Mesothelial cell of epicardium (in vitro differentiated cells): ENCODE data around the gene DHX32. TPM values are rescaled to one million over a fixed set of nuclear protein-coding genes. Genes with fewer than 3 reads are reported as not detected.

Experiments used
- DNase-seq, 2 experiments: peaks; one replicate each; pipeline ENCODE4 v3.0.0; 2021; ENCODE audit warnings: low spot score in 2 of 2; ENCODE audit not compliant: unreplicated experiment in 2 of 2
- H3K27ac Mint-ChIP-seq: 2 replicates; pipeline ENCODE4 v1.8.0; 2021; ENCODE audit warnings: mixed read lengths
- H3K27me3 Mint-ChIP-seq: 2 replicates; pipeline ENCODE4 v1.8.0; 2021; ENCODE audit warnings: low read depth, mixed read lengths
- H3K36me3 Mint-ChIP-seq: 2 replicates; pipeline ENCODE4 v1.8.0; 2021; ENCODE audit warnings: mixed read lengths
- H3K4me1 Mint-ChIP-seq: 2 replicates; pipeline ENCODE4 v1.8.0; 2021; ENCODE audit warnings: mixed read lengths
- H3K4me3 Mint-ChIP-seq: 2 replicates; pipeline ENCODE4 v1.8.0; 2021; ENCODE audit warnings: mild to moderate bottlenecking, moderate library complexity, mixed read lengths
- H3K9me3 Mint-ChIP-seq: 2 replicates; pipeline ENCODE4 v1.8.0; 2021; ENCODE audit warnings: mixed read lengths
- total RNA-seq: library from RNA; stranded (reverse); gene quantifications from 3 replicates; pipeline ENCODE4 v1.2.1, GENCODE V29; 2021
- TF ChIP-seq, protein P1 (sequence below): fragments of 200-600 bp; sonication (generic); IDR thresholded peaks from one replicate; pipeline ENCODE4 v1.5.0; 2021; ENCODE audit warnings: antibody characterized with exemption; ENCODE audit not compliant: unreplicated experiment

Gene DHX32
- total RNA-seq, 1 donor from 2014 or later: 30.0 TPM

DNA sequence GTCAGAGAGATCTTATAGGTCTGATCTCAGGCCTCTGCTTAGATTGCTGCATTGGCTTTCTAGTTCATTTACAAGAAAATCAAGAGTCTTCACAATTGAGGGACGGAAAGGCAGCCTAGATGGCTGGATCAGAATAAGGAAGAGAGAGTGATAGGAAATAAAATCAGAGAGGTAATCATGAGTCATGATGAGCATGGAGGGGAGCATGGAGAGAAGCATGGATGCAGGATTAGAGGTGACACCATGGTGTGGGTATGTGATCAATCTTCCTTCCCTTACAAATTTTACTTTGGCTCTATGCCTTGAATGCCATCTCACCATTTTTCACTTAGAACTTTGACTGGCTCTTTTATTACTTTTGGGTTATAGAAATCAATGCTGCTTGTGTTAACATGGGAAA is 56.4 kb downstream of the DHX32 start:
- H3K9me3 Mint-ChIP-seq: no peaks in the 10 kb centered on the region
- no peak for DNase-seq

DNA sequence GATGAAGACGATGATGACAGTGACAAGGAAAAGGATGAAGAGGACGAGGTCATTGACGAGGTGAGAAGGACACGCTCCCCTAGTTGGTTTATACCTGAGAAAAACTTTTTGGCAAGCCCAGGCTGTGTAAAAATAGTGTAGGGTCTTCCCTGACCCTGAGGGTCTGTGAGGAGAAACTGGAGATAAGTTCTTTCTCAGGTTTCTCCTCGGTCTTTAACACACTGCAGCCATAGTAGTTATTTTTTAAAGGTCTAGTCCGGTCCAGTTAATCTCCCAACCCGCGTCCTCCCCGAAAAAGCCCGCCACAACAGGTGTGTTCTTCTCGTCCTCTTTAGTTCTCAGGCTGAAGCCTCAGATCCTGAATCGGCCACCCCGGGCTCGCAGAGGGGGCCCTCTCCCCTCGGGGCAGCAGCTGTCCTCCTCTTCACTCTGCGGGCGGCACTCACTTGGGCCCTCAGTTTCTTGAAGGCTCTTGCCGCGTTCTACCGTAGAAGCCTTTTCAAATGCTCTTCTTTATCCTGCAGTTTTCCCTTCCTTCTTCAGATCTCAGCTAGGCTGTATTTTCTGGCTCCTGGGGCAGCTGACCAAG is 57.3 kb downstream of the DHX32 start:
- TF ChIP-seq, protein P1, sequence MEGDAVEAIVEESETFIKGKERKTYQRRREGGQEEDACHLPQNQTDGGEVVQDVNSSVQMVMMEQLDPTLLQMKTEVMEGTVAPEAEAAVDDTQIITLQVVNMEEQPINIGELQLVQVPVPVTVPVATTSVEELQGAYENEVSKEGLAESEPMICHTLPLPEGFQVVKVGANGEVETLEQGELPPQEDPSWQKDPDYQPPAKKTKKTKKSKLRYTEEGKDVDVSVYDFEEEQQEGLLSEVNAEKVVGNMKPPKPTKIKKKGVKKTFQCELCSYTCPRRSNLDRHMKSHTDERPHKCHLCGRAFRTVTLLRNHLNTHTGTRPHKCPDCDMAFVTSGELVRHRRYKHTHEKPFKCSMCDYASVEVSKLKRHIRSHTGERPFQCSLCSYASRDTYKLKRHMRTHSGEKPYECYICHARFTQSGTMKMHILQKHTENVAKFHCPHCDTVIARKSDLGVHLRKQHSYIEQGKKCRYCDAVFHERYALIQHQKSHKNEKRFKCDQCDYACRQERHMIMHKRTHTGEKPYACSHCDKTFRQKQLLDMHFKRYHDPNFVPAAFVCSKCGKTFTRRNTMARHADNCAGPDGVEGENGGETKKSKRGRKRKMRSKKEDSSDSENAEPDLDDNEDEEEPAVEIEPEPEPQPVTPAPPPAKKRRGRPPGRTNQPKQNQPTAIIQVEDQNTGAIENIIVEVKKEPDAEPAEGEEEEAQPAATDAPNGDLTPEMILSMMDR: no peak
- Mint-ChIP-seq H3K4me3 (no peak overlapping the region), H3K27ac (no peak overlapping the region), H3K4me1 (peaks cover 15% of the 10 kb centered on the region), H3K36me3 (peaks cover 12% of the 10 kb centered on the region), H3K27me3 (no peaks in the 10 kb centered on the region), H3K9me3 (no peaks in the 10 kb centered on the region)
- peak in 1 of 2 experiments; percentile 41 for DNase-seq

More for the DNA sequence above, 56.4 kb downstream of the DHX32 start:
- H3K36me3 Mint-ChIP-seq: peaks cover 19% of the 10 kb centered on the region
- no peak overlapping the region for H3K4me3 Mint-ChIP-seq
- no peak overlapping the region for H3K27ac Mint-ChIP-seq
- H3K4me1 Mint-ChIP-seq: peaks cover 15% of the 10 kb centered on the region
- TF ChIP-seq, protein P1: no peak
- no peaks in the 10 kb centered on the region for H3K27me3 Mint-ChIP-seq

GRCh38 chr10:125822878-125823662 is 58.0 kb downstream of the DHX32 start, which contains the start of the genes BCCIP and UROS:
Gene BCCIP, plus strand, starts transcription at chr10:125823546. Its CDS starts 12 bp downstream, at chr10:125823558.
Gene UROS, minus strand, starts transcription at chr10:125823258. Its CDS starts 6,759 bp downstream, at chr10:125816499.
- peak; percentile 87 to 90 for DNase-seq
- TF ChIP-seq, protein P1: no peak
- no peak within 1 kb of the TSS for H3K4me3 Mint-ChIP-seq
- peaks cover 15% of the 10 kb centered on the region for H3K4me1 Mint-ChIP-seq
- no peaks in the 10 kb centered on the region for H3K27me3 Mint-ChIP-seq
- peak within 1 kb of the TSS; percentile 79 for H3K27ac Mint-ChIP-seq
- H3K36me3 Mint-ChIP-seq: peaks cover 9% of the 10 kb centered on the region
- H3K9me3 Mint-ChIP-seq: no peaks in the 10 kb centered on the region

DNA sequence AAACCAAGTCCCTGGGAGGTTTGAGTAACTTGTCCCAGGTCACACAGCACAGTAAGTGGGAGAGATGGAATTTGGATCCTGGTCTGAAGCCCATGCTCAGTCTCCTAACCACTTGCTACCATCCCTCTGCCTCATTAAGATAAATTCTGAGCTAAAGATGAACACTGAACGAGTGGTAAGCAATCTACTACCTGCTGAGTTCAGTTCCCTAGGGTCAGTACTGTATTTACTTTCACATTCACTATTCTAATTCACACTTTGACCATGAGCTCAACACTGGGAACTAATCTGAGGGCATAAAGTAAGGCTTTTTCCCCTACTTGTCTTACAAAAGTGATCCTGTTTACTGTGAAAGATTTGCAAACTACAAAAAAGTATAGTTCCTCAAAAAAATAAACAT is 60.4 kb downstream of the DHX32 start:
- Mint-ChIP-seq H3K27ac (no peak overlapping the region), H3K4me3 (no peak overlapping the region), H3K9me3 (no peaks in the 10 kb centered on the region), H3K36me3 (peaks cover 2% of the 10 kb centered on the region), H3K4me1 (peaks cover 11% of the 10 kb centered on the region), H3K27me3 (no peaks in the 10 kb centered on the region)
- DNase-seq: no peak
- TF ChIP-seq, protein P1: no peak

- Mint-ChIP-seq H3K27me3 (no peaks in the 10 kb centered on the region), H3K27ac (no peak overlapping the region), H3K4me1 (peaks cover 13% of the 10 kb centered on the region), H3K36me3 (peaks cover 9% of the 10 kb centered on the region), H3K9me3 (no peaks in the 10 kb centered on the region), H3K4me3 (no peak overlapping the region)
- no peak for DNase-seq
- TF ChIP-seq, protein P1: no peak
Measured at GRCh38 chr10:125817337-125817946, 63.6 kb downstream of the DHX32 start.
